Measurements from ENCODE around the gene UBAP1L.
"Not testable (repeated sequence)": the region's sequence is repeated elsewhere in the genome, so short reads cannot be mapped to it uniquely, and the experiment has no call there.

Gene UBAP1L

DNA sequence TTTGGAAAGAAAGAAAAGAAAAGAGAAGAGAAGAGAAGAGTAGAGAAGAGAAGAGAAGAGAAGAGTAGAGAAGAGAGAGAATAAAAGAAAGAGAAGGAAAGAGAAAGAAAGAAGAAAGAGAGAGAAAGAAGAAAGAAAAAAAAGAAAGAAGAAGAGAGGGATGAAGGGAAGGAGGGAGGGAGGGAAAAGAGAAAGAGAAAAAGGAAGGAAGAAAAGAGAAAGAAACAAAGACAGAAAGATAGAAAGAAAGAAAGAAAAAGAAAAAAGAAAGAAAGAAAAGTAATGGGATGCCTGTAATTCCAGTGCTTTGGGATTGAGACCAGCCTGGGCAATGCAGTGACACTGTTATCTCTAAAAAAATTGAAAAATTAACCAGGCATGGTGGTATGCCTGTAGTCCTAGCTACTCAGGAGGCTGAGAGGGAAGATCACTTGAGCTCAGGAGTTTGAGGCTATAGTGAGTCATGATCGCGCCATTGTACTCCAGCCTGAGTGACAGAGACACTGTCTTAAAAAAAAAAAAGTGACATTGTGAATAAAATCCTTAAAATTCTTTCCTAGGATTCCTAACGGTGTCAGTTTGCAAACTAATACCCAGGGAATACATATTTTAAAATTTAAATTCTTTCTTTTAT lies 48.9 kb downstream of the UBAP1L start:
- no peak for DNase-seq (ENCODE audit: low spot score)

GRCh38 chr15:65062726-65063125 lies 52.3 kb downstream of the UBAP1L start:
- DNase-seq (ENCODE audit: low spot score) = no peak

DNA sequence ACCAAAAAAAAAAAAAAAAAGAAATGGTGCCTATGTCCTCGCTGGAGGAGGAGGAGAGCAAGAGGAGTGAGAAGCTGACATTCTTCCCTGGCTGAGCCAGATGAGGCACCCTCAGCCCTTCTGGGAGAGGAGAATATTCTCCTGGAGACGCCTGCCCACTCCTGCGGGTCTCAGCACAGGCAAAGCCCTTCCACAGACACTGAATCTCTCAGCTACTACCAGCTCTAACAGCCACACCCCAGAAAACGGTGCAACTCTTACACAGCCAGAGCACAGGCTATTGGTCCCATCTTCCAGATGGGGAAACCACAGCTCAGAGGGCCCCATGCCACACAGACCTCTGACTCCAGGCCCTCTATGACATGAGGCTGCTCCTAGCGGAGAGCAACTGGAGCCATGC lies 52.9 kb downstream of the UBAP1L start:
- no peak for DNase-seq (ENCODE audit: low spot score)

GRCh38 chr15:65060641-65061397 lies 54.2 kb downstream of the UBAP1L start:
- DNase-seq (ENCODE audit: low spot score) = peak; percentile 93

DNA sequence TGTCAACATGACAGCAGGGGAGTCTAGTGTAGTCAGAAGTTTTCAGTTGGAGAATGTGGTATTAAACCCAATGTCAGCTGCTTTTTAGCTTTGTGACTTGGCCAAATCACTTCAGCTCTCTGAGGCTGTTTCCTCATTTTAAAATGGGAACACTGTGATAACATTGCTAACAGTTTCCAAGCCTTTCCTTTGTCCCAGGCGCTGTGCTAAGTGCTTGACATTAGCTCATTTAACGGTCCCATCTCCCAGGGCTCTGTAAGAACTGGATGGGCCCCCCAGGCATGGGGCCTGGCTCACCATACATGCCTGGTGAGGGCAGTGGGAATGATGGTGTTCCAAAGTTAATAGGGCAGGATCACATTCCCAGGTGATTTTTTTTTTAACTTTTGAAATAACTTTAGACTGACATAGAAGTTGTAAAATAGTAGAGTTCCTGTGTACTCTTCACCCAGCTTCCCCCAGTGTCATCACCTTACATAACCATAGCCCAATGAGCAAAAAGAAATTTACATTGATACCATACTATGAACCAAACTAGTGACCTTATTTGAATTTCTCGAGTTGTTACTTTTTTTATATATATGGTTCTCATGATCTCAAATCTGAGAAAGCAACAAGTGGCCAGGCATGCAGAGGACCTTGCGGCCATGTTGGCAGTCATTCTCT lies 54.9 kb downstream of the UBAP1L start:
- DNase-seq (ENCODE audit: low spot score) = no peak

- no peak for DNase-seq (ENCODE audit: low spot score)
These were observed 55.6 kb downstream of the UBAP1L start for GRCh38 chr15:65059369-65059750.

- peak; percentile 75 for DNase-seq (ENCODE audit: low spot score)
These were observed 56.3 kb downstream of the UBAP1L start for GRCh38 chr15:65058394-65059368.

GRCh38 chr15:65057549-65057940 lies 57.5 kb downstream of the UBAP1L start:
- no peak for DNase-seq (ENCODE audit: low spot score)

GRCh38 chr15:65056868-65057548 lies 58.0 kb downstream of the UBAP1L start:
- DNase-seq (ENCODE audit: low spot score) = no peak

GRCh38 chr15:65056106-65056505 lies 58.9 kb downstream of the UBAP1L start:
- DNase-seq (ENCODE audit: low spot score) = no peak

GRCh38 chr15:65055201-65055870 lies 59.7 kb downstream of the UBAP1L start:
- no peak for DNase-seq (ENCODE audit: low spot score)

GRCh38 chr15:65054333-65055200 lies 60.4 kb downstream of the UBAP1L start:
- DNase-seq (ENCODE audit: low spot score) = peak; percentile 76

GRCh38 chr15:65052956-65053355 lies 62.0 kb downstream of the UBAP1L start:
- DNase-seq (ENCODE audit: low spot score) = no peak

GRCh38 chr15:65051266-65051665 lies 63.7 kb downstream of the UBAP1L start:
- DNase-seq (ENCODE audit: low spot score) = no peak

- DNase-seq (ENCODE audit: low spot score) = no peak
These were observed 64.7 kb downstream of the UBAP1L start for GRCh38 chr15:65050270-65050669.

GRCh38 chr15:65049418-65049840 lies 65.6 kb downstream of the UBAP1L start:
- peak; percentile 95 for DNase-seq (ENCODE audit: low spot score)

DNA sequence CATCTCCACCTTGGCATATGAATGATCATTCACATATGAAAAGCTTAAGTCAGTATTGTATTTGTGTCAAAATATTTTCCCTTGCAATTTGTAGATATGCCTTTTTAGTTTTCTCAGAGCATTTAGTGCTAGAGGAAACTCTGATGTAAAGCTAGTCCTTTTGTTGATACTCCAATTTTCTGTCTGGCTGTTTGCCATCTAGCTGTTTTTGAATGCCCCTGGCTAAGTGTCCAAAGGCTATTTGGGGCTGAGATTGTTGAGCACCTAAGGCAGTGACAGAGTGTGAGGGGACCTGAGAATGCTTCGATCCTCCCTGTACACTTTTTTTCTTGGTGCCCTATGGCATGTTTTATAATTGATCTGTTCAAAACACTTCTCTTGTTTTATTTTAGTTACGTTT lies 66.8 kb downstream of the UBAP1L start:
- no peak for DNase-seq (ENCODE audit: low spot score)

DNA sequence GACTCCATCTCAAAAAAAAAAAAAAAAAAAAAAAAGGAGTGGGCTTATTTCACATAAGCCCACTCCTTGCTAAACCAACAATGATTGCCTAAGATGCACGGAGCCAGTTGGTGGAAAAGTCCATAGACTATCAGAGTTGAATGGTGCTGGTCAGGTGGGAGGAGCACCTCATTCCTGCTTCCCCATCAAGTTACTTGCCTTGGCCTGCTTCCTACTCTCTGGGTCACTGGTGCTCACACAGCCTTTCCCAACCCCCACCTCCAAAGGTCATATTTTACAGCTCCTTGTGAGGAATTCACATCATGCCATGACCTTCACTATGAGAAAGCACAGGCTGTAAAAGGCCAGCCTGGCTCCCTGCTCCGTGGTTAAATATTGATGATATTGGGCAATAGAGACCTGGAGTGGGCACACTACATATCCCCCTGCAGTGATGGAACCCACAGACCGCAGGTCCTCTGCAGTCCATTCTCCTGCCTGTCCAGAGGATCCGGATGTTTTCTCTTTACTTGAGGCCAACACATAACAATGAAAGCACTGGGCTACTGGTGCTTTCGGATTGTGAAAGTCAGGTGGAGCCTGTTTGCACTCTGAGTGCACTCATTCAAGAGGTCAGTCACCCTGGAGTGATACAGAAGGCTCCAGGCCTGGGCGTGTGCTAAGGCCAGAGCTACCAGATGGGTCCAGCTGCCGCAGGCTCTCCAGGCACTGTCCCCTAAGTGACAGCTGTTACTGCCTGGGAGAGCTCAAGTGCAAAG lies 70.1 kb downstream of the UBAP1L start, which contains the start of gene SLC51B:
Gene SLC51B (plus strand): TSS at position 664 of the 758 bp plus-strand sequence. CDS start 4,618 bp downstream, outside the sequence.
- DNase-seq (ENCODE audit: low spot score) = no peak

- DNase-seq (ENCODE audit: low spot score) = not testable (repeated sequence)
These were observed 70.8 kb downstream of the UBAP1L start for GRCh38 chr15:65044218-65044617.
